ENCODE results near the gene WBP2.

WBP2 gene

GRCh38 chr17:75826561-75827307 is 28.4 kb downstream of the WBP2 start:
- no peak for FAIRE-seq

DNA sequence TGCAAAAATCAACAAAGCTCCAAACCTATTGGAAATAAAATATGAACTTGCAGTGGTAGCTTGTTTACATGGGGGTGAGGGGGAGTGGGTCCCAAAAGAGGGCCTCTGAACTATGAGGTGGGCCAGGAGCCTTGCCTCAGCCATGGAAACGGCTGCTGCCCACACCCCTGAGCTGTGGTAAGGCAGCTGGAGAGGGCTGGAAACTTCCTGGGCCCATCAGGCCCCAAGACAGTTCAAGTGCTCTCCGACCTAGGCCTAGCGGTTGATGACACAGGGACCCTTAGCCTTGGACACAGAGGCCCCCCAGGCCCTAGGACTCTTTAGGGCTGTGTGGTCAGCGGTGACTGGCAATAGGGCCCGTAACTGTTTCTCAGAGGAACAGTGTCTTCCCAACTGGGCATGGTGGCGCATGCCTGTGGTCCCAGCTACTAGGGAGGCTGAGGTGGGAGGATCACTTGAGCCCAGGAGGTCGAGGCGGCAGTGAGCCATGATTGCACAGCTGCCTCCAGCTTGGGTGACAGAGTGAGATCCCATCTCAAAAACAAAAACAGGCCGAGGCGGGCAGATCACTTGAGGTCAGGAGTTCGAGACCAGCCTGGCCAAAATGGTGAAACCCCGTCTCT is 29.3 kb downstream of the WBP2 start:
- FAIRE-seq: no peak

DNA sequence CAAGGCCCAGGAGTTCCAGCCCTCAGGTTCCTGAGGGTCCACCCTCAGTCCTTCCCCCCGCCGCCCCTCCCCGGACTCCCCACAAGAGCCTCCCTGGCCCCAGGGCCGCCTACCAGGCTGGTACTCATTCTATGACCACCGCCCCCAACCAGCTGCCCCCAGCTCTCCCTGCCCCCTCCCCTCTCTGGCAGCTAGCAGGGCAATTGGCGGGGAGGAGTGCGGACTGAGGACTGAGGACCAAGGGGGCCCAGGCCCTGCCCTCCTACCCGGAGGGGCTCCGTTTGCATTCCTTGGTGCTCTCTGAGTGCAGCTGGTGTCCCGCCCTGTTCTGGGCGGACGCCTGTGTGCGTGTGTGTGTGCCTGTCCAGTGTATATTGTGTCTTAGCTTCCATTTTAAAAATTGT is 30.0 kb downstream of the WBP2 start:
- no peak for FAIRE-seq

GRCh38 chr17:75824666-75825065 is 30.5 kb downstream of the WBP2 start:
- no peak for FAIRE-seq

GRCh38 chr17:75824050-75824552 is 31.0 kb downstream of the WBP2 start:
- FAIRE-seq: no peak

GRCh38 chr17:75823257-75824041 is 31.7 kb downstream of the WBP2 start:
- no peak for FAIRE-seq

- FAIRE-seq: no peak
Measured at GRCh38 chr17:75822800-75823166, 32.4 kb downstream of the WBP2 start.

GRCh38 chr17:75822119-75822799 is 32.9 kb downstream of the WBP2 start:
- FAIRE-seq: no peak

DNA sequence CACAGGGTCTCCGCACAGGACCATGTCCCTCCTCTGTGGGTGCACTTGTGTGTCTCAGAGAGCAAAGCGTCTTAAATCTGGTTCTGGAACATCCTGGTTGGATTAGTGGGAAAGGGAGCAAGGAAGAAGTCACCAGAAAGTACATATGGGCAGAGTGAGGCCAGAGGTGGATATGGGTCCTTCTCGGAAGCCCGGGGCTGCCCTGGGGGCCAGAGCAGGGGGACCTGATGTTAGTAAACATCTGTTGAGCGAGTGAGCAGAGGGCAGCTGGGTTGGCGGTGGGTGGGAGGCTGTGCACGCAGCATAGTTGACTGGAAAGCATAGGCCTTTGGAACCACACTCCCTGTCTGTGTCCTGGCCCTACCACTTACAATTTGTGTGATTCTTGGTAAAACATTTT is 33.6 kb downstream of the WBP2 start:
- no peak for FAIRE-seq

GRCh38 chr17:75820094-75821080 is 34.7 kb downstream of the WBP2 start:
- no peak for FAIRE-seq

DNA sequence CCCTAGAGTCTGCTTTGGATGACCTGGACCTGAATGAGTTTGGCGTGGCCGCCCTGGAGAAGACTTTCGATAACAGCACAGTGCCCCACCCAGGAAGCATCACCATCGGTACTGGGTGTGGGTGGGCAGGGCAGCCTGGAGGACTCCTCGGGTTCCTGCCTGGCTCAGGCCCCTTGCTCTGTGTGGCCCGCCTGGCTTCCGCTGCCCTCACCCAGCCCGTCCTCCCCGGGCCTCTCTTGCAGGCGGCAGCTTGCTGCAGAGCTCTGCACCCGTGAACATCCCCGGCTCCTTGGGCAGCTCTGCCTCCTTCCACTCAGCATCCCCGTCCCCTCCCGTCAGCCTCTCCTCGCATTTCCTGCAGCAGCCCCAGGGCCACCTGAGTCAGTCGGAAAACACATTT is 35.5 kb downstream of the WBP2 start:
- FAIRE-seq: no peak

GRCh38 chr17:75819116-75819515 is 36.0 kb downstream of the WBP2 start:
- no peak for FAIRE-seq

DNA sequence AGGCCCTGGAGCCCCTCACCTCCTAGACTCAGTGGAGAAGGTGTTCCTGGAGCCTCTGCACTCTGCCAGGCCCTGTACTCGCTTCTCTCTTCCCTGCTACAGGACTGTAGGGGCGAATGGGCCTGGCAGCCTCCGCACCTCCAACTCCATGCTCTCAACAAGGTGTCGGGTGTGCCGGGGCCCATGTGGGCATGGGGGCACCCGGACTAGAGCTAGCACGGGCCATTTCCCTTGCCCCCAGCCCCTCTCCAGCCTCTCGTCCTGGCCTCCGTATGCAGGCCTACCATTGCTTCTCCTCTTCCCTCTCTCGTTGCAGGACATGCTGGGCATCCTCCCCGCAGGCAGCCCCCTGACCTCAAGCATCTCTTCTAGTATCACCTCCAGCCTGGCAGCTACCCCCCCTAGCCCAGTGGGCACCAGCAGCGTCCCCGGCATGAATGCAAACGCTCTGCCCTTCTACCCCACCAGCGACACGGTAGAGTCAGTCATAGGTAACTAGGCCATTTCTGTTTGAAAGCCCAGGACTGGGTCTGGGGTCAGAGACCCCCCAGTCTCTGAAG is 36.7 kb downstream of the WBP2 start:
- FAIRE-seq: no peak

DNA sequence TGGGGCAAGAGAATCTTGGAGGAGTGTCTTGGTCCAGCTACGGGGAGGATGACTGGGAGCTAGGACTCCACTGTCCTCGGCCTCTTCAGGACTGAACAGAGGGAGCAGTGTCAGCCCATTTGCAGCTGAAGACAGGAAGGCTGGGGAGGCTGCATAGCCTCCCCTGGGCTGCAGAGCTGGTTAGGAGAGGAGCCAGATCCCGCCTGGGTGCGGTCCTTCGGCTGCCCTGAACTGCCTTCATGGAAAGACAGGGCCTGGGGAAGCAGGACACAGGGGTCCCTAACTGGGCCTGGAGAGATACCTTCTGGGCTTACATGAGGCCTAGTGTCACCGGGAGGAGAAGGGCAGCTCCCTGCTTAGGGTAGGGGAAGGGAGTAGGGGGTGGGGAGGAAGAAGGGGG is 37.6 kb downstream of the WBP2 start:
- FAIRE-seq: no peak

GRCh38 chr17:75816693-75817092 is 38.4 kb downstream of the WBP2 start:
- FAIRE-seq: no peak

DNA sequence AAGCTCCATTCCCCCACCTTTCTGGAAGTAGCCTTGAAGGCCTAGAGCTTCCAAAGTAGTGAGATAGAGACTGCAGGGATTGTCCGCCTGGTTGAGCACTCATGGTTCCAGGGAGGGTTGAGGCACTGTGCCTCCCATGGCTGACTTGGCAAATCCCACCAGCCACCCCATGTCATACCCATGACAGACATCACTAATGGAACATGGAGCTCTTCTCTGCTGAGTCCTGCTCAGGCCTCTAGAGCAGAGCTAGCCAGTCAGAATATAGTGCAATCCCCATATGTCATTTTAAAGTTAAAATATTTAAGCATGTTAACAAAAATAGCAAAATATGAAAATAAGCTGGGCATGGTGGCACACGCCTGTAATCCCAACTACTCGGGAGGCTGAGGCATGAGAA is 39.7 kb downstream of the WBP2 start:
- FAIRE-seq: no peak

- no peak for FAIRE-seq
Measured at GRCh38 chr17:75814900-75815373, 40.2 kb downstream of the WBP2 start.

GRCh38 chr17:75814021-75814395 is 41.1 kb downstream of the WBP2 start:
- no peak for FAIRE-seq

DNA sequence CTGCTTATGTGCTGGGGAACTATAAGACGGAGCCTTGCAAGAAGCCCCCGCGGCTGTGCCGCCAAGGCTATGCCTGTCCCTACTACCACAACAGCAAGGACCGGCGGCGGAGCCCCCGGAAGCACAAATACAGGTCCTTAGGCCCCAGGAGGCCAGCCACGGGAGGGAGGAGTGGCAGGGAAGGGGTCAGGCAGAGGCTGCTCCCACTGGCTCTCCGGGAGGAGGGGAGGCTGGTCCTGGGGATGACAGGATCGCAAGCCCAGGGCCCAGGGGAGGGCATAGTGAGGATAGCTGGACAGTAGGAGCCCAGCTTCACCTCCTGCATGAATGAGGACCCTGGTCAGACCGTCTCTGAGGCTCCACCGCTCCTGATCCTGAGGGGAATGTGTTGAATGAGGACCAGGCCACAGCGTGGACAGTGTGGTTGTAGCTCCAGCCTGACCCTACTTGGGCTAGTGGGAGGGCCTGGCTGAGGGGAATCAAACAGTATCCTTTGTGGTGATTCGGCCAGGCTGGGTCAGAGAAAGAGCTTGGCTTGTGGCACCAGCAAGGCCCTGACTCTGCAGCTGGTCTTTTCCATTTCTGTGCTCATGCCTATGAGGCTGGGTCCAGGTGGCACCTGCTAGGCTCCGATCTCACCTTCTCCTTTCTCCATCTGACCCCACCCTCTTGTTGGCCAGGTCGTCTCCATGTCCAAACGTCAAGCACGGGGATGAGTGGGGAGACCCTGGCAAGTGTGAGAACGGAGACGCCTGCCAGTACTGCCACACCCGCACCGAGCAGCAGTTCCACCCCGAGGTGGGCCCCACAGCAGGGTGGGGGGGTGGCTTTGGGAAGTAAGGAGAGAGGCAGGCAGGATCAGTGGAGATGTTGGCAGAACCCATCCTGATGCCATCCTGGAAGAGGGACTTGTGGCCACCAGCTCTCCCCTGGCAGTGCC is 41.8 kb downstream of the WBP2 start:
- no peak for FAIRE-seq

Data from G401.6 (cell line).